Heart left ventricle (tissue), 13 donors: ENCODE results near the gene WDR88.

Experiments used
- CTCF ChIP-seq, 12 donors: fragments of 200-600 bp; sonication (generic) in 4 of 12; IDR thresholded peaks; one replicate each; pipeline versions ENCODE4 v1.5.0 to v1.8.0; 2018 to 2022; ENCODE audit warnings: antibody characterized with exemption in 12 of 12, mild to moderate bottlenecking in 5 of 12
- POLR2A ChIP-seq, 2 donors: fragments of 450-650 bp; IDR thresholded peaks; one replicate each; pipeline ENCODE4 v1.6.1; 2017; ENCODE audit warnings: antibody characterized with exemption in 2 of 2, mild to moderate bottlenecking in 2 of 2, moderate library complexity in 2 of 2
- donor health status: ischemic (EF 13 %, LVEDD 7.1; RV severe dilation, severe dysfunction).
- donor health status: DM: no; HTN: yes; CAD: no.
- donor health status: DM: no; HTN: no; CAD: no.
- donor health status: ischemic (EF 25% LVEDD 6.9; RV normal size, moderate dysfunction).
- donor health status: ischemic (EF 25% LVEDD 5.7; RV mildly dilated, moderate dysfunction).
- donor health status: ischemic (EF 35%, LVEDD 5.7; RV mildly dilated, moderate dysfunction).
- donor health status: nonischemic (EF 11% LVEDD 7.7; RV severe dilation, severe dysfunction).
- donor health status: DM: yes; HTN: yes; CAD: no.
- donor health status: PGD.
- donor health status: ischemic (EF 29% LVEDD 5.4; RV normal size, mild dysfunction).
- donor health status: nonischemic (EF 23%, LVEDD 6.1; RV moderate dilation, normal function).

- no peak for TF ChIP-seq CTCF (IDR thresholded peaks at IDR 0.05)
- no peak for TF ChIP-seq POLR2A (IDR thresholded peaks at IDR 0.05)
Measured at GRCh38 chr19:33199441-33200265, 67.7 kb downstream of the WDR88 start.
